Heart left ventricle (tissue), 16 donors: ENCODE data around the gene TCTN3. TPM values are rescaled to one million over a fixed set of nuclear protein-coding genes. Genes with fewer than 3 reads are reported as not detected.
A peak's percentile ranks its signal among the peaks of the same experiment; 100 is the strongest.

Experiments
- ATAC-seq, 4 donors: fragments of 200-7000 bp; cut with Tn5 transposase; one replicate each; pipeline ENCODE4 v1.9.1; 2020 to 2022; ENCODE audit warnings: moderate library complexity in 4 of 4, mild to moderate bottlenecking in 3 of 4, moderate number of reproducible peaks in 1 of 4
- DNase-seq, 5 donors: peaks; one replicate each; pipeline ENCODE4 v3.0.0-alpha.2; 2020
- H3K27ac ChIP-seq, 12 donors: fragments of 200-600 bp; sonication (generic) in 4 of 12; one replicate each; pipeline versions ENCODE4 v1.5.0 to v1.8.0; 2016 to 2022; ENCODE audit warnings: mild to moderate bottlenecking in 2 of 12
- H3K27me3 ChIP-seq, 9 donors: fragments of 200-600 bp; sonication (generic) in 2 of 9; one replicate each; pipeline versions ENCODE4 v1.5.1 to v1.8.0; 2016 to 2022; ENCODE audit warnings: mild to moderate bottlenecking in 3 of 9
- H3K36me3 ChIP-seq, 9 donors: fragments of 200-600 bp; sonication (generic) in 2 of 9; one replicate each; pipeline versions ENCODE4 v1.5.0 to v1.8.0; 2018 to 2022; ENCODE audit warnings: mild to moderate bottlenecking in 2 of 9
- H3K4me1 ChIP-seq, 12 donors: fragments of 200-600 bp; sonication (generic) in 4 of 12; one replicate each; pipeline versions ENCODE4 v1.5.0 to v1.8.0; 2016 to 2022; ENCODE audit warnings: mild to moderate bottlenecking in 3 of 12
- H3K4me3 ChIP-seq, 12 donors: fragments of 200-600 bp; sonication (generic) in 4 of 12; one replicate each; pipeline versions ENCODE4 v1.5.0 to v1.8.0; 2017 to 2022; ENCODE audit warnings: mild to moderate bottlenecking in 9 of 12, moderate library complexity in 4 of 12
- H3K9me3 ChIP-seq, 12 donors: fragments of 200-600 bp; sonication (generic) in 4 of 12; one replicate each; pipeline versions ENCODE4 v1.5.0 to v1.8.0; 2016 to 2022; ENCODE audit warnings: mild to moderate bottlenecking in 1 of 12
- POLR2A ChIP-seq, 2 donors: fragments of 450-650 bp; IDR thresholded peaks; one replicate each; pipeline ENCODE4 v1.6.1; 2017; ENCODE audit warnings: antibody characterized with exemption in 2 of 2, mild to moderate bottlenecking in 2 of 2, moderate library complexity in 2 of 2
- WGBS, 4 donors: extraction: QIAGEN DNeasy Blood & Tissue Kit in 2 of 4; methylation state at CpG; one replicate each; pipeline versions ENCODE4 v1.1.5 to v1.1.7; 2013 to 2018; 5-methylcytosine and 5-hydroxymethylcytosine counted together
- intact Hi-C, 10 donors: fragments of 100-400 bp; cut with DNase I; formaldehyde crosslinking; loops; one replicate each; pipeline versions ENCODE4 v1.11.1 to v1.14.2; 2022
- polyA plus RNA-seq, 2 donors: library from polyadenylated mRNA; stranded (reverse); fragments of 200-250 nt; gene quantifications; one replicate each; pipeline ENCODE4 v1.2.3, GENCODE V29; 2013
- total RNA-seq, 9 donors: library from RNA; depleted of rRNA in 2 of 9; stranded (reverse); fragments of >200 nt in 2 of 9; fragmentation: NEBNext Ultra II Directional in 3 of 9; extraction: Animal tissue kit (Norgen Biotek cat#: 25700) in 3 of 9; gene quantifications; one replicate each; pipeline versions ENCODE4 v1.1.0 to v1.2.4, GENCODE V29; 2016 to 2023
- TF ChIP-seq, protein P1 (sequence below), 12 donors: fragments of 200-600 bp; sonication (generic) in 4 of 12; IDR thresholded peaks; one replicate each; pipeline versions ENCODE4 v1.5.0 to v1.8.0; 2018 to 2022; ENCODE audit warnings: antibody characterized with exemption in 12 of 12, mild to moderate bottlenecking in 5 of 12
- donor health status: ischemic (EF 13 %, LVEDD 7.1; RV severe dilation, severe dysfunction).
- donor health status: healthy with polysubstance abuse.
- donor health status: DM: no; HTN: yes; CAD: no.
- donor health status: DM: no; HTN: no; CAD: no.
- donor health status: ischemic (EF 25% LVEDD 6.9; RV normal size, moderate dysfunction).
- donor health status: ischemic (EF 25% LVEDD 5.7; RV mildly dilated, moderate dysfunction).
- donor health status: healthy.
- donor health status: DM: yes; HTN: yes; CAD: no.
- donor health status: ischemic (EF 35%, LVEDD 5.7; RV mildly dilated, moderate dysfunction).
- donor health status: nonischemic (EF 11% LVEDD 7.7; RV severe dilation, severe dysfunction).
- donor health status: DM: yes; HTN: yes; CAD: no.
- donor health status: PGD.
- donor health status: ischemic (EF 29% LVEDD 5.4; RV normal size, mild dysfunction).
- donor health status: nonischemic (EF 23%, LVEDD 6.1; RV moderate dilation, normal function).

TCTN3 gene
- total and polyA plus RNA-seq, 11 donors: 4.5 to 22.7 (median 12.3) TPM

DNA sequence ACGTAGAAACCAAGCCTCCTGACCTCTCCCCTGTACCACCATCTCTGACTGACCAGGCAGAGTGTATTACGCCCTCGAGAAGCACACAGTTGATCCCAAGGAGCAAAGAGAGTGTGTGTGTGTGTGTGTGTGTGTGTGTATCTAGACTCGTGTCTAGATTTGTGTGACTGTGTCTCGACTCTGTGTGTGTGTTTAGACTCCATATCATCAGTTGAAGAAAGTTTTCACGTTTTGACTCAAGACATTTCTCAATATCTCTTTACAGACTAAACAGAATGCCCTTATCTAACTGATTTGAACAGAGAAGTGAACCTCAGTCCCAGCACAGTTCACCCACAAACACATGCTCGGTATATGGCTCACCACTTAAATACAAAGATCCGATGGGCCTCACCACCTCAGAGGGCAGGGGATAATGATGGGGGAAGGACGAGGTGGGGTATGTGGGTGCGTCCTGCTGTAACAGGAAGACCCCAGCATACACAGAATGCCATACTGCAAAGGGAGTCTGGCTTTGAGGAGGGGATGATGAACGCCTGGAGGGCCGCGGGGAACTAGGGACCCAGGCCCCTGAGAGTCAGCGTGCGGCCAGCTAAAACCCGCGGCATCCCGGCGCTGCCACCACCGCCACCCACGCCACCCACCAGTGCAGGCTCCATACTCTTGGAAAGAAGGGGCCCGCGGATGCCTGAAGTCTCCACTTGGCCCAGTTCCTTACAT, 38.0 kb downstream of the TCTN3 start:
- ATAC-seq (peak in 3 of 4 donors; percentile 27 to 35 (median 28)), DNase-seq (no peak)
- Histone ChIP-seq H3K27me3 (no peaks in the 10 kb centered on the region), H3K4me3 (peak overlapping the region; percentile 75 to 100 (median 87)), H3K9me3 (peaks cover 0 to 6% (median 0%) of the 10 kb centered on the region in 12 donors), H3K27ac (peak overlapping the region in 9 of 12 donors; percentile 7 to 73 (median 70)), H3K36me3 (peaks cover 0 to 27% (median 21%) of the 10 kb centered on the region in 9 donors), H3K4me1 (peaks cover 0 to 20% (median 10%) of the 10 kb centered on the region in 12 donors)
- TF ChIP-seq, protein P1, sequence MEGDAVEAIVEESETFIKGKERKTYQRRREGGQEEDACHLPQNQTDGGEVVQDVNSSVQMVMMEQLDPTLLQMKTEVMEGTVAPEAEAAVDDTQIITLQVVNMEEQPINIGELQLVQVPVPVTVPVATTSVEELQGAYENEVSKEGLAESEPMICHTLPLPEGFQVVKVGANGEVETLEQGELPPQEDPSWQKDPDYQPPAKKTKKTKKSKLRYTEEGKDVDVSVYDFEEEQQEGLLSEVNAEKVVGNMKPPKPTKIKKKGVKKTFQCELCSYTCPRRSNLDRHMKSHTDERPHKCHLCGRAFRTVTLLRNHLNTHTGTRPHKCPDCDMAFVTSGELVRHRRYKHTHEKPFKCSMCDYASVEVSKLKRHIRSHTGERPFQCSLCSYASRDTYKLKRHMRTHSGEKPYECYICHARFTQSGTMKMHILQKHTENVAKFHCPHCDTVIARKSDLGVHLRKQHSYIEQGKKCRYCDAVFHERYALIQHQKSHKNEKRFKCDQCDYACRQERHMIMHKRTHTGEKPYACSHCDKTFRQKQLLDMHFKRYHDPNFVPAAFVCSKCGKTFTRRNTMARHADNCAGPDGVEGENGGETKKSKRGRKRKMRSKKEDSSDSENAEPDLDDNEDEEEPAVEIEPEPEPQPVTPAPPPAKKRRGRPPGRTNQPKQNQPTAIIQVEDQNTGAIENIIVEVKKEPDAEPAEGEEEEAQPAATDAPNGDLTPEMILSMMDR (IDR thresholded peaks at IDR 0.05): no peak
- TF ChIP-seq POLR2A (IDR thresholded peaks at IDR 0.05): no peak
- 14 to 27% (median 20%) methylated on average over 17 to 23 of the region's 23 CpGs for WGBS, 4 donors
- intact Hi-C loops: no loop called here

GRCh38 chr10:95653895-95654294, 39.8 kb downstream of the TCTN3 start:
- Histone ChIP-seq H3K9me3 (peaks cover 0 to 6% (median 0%) of the 10 kb centered on the region in 12 donors), H3K36me3 (peaks cover 0 to 39% (median 29%) of the 10 kb centered on the region in 9 donors), H3K4me3 (no peak overlapping the region), H3K27ac (no peak overlapping the region), H3K4me1 (peaks cover 0 to 20% (median 10%) of the 10 kb centered on the region in 12 donors), H3K27me3 (no peaks in the 10 kb centered on the region)
- intact Hi-C loops: no loop called here
- 89 to 93% (median 93%) methylated on average over 5 of the region's 5 CpGs for WGBS, 4 donors
- ATAC-seq: no peak
- TF ChIP-seq, protein P1 (IDR thresholded peaks at IDR 0.05): no peak
- TF ChIP-seq POLR2A (IDR thresholded peaks at IDR 0.05): no peak
- DNase-seq: no peak

DNA sequence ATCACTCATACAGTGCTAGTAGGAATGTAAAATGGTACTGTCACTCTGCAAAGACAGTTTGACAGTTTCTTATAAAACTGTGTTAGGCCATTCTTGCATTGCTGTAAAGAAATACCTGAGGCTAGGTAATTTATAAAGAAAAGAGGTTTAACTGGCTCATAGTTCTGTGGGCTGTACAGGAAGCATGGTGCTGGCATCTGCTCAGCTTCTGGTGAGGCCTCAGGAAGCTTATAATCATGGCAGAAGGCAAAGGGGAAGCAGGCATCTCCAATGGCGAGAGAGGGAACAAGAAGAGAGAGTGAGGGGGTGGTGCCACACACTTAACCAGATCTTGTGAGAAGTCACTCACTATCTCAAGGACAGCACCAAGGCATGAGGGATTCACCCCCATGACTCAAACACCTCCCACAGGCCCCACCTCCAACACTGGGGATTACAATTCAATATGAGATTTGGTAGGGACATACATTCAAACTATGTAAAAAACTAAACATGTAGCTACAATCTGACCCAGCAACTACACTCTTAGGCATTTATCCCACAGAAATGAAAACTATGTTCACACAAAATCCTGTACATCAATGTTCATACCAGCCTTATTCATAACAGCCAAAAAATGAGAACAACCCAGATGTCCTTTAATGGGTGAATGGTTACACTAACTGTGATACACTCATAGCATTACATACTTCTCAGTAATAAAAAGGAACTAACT, 42.2 kb downstream of the TCTN3 start:
- 88 to 100% (median 94%) methylated on average over 1 of the region's 1 CpG for WGBS, 4 donors
- ATAC-seq (no peak), DNase-seq (no peak)
- H3K4me3 ChIP-seq: no peak overlapping the region
- intact Hi-C loops: no loop called here
- H3K27me3 ChIP-seq: no peaks in the 10 kb centered on the region
- no peak for TF ChIP-seq POLR2A (IDR thresholded peaks at IDR 0.05)
- H3K27ac ChIP-seq: no peak overlapping the region
- H3K36me3 ChIP-seq: peaks cover 0 to 62% (median 41%) of the 10 kb centered on the region in 9 donors
- peaks cover 0 to 15% (median 8%) of the 10 kb centered on the region in 12 donors for H3K4me1 ChIP-seq
- peaks cover 0 to 6% (median 0%) of the 10 kb centered on the region in 12 donors for H3K9me3 ChIP-seq

- no peak for TF ChIP-seq POLR2A (IDR thresholded peaks at IDR 0.05)
- TF ChIP-seq, protein P1 (IDR thresholded peaks at IDR 0.05): no peak
- intact Hi-C loops: no loop called here
- peaks cover 0 to 6% (median 0%) of the 10 kb centered on the region in 12 donors for H3K9me3 ChIP-seq
- H3K4me1 ChIP-seq: peaks cover 0 to 4% (median under 1%) of the 10 kb centered on the region in 12 donors
- no peaks in the 10 kb centered on the region for H3K27me3 ChIP-seq
- H3K4me3 ChIP-seq: no peak overlapping the region
- no peak overlapping the region for H3K27ac ChIP-seq
- WGBS, 4 donors: 72 to 86% (median 77%) methylated on average over 2 of the region's 2 CpGs
- peaks cover 0 to 74% (median 49%) of the 10 kb centered on the region in 9 donors for H3K36me3 ChIP-seq
- ATAC-seq: no peak
- DNase-seq: no peak
Measured at GRCh38 chr10:95650232-95650631, 43.5 kb downstream of the TCTN3 start.
